ENCODE measurements around the gene FSTL4.

The FSTL4 gene

DNA sequence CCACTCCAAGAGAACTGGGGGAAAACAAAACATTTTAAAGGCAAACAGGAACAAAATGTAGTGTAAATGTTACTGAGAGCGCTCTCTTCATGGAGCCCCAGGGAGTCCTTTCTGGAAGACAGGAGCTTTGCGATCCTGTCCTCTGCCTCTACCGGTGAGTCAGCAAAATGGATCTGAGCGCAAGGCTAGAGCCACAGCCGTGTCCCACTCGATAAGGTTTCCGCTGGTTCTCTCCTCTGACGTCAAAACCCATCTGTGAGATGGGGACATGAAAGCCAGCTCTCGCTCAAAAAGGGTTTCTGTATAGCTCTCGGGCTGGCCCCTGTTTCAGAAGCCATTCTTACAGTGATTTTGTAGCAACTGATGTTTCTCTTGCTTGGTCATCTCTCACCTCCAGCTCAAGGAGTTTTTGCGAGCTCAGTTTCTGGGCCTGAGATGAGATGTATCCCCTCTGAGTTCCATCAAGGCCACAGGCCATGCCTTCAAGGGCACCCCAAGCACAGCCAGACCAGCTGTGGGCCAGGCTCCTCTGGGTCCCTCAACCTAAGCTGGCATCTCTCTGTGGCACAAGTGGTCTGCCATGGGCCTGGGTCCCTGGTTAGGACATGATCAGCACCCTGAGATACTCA, 101.6 kb downstream of the FSTL4 start:
- peak; percentile 28 for DNase-seq

DNA sequence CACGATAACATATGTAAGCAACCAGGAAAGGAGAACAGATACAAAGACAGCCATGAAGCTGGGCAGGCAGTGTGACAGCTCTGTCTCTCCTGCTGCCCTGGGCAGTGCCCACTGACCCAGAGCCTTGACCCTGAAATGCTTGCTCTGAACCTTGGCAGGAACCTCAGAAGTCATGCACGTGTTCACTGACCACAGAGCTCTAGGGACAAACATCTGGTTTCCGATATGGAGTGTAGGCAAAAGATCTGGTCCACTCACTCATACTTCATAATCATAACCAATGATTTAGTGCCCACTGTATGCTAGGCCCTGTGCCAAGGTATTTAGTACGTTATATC, 102.6 kb downstream of the FSTL4 start:
- DNase-seq = peak; percentile 33

DNA sequence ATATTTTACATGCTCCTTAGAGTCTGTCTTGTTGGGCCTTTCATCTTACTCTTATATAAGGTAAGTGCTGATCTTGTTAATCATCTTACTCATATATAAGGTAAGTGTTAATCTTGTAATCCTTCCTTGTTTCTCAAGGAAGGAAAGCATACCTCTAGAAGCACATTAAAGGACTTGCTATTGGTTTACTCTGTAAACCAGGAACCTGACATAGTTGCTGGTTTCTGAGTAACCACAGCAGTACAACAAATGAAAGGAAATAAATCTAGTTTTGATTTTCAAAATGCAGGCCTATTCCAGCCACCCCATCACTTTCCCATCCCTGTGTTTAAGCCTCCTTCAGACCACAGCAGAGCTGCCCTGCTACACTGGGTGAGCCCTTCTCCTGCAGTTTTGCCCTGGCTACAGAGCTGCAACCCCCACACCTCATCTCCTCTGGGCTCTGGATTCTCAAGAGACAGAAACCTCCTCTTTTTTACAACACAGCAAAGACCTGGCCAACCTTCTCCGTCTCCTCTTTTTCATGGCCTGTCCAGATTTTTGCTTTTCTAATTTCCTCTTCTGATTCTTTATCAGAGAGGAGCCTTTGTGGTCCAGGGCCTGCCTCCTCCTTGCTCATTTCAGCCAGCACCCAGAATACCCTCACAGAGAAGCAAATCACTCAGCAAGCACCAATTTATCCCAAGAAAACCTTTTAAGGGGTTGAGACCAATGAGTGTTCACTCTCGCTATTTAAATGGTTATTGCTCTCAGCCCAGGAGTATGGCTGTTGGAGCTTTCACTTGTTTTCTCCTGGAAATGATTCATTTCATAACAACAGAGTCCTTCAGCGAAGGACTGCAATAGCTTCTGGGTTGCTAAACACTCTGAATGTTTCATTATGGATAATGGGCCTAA, 103.2 kb downstream of the FSTL4 start:
- peak; percentile 26 for DNase-seq

DNA sequence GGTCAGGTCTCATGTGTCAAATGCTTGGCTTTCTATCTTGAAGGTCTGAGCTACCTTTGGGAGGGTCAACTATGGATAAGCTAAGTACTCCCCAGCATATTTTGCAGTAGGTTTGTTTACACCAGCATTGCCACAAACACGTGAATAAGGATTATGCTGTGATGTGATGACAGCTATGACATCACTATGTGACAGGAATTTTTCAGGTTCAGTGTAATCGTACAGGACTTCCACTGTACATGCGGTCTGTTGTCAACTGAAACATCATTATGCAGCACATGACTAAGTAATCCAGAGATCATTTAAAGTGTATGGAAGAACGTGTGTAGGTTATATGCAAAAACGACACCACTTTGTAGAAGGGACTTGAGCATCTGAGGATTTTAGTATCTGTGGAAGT, 104.0 kb downstream of the FSTL4 start:
- DNase-seq = no peak

DNA sequence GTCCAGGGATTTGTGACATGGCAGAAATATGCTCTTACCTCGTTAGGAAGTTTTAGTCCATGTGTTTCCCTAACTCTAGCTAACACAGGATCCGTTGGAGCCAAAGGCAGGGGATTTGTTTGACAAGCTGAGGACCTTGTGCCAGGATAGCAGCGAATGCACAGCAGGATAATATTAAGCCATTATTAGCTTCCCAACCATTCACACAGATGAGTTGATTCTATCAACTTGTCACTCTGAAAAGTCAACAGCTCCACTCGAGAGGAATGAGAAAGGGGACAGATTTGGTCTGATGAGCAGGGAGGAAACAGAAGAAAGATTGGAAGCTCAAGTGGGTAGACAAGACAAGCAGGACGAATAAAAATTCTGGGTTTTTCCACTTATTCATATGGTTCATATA, 106.2 kb downstream of the FSTL4 start:
- DNase-seq = no peak

DNA sequence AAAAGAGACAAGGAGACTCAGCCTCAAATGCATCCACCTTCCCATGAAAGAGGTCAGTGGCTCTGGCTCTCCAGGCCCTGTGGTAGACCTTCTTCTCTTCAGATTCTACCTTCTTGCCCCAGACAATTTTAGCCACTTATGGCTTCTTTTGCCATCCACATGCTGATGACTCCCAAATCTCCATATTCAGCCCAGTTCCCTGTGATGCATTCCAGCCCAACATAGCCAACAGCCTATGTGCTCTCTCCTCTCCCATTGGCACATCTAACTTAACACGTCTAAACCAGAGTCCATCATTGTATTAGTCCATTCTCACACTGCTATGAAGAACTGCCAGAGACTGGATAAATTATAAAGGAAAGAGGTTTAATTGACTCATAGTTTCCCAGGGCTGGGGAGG, 108.8 kb downstream of the FSTL4 start:
- no peak for DNase-seq

DNA sequence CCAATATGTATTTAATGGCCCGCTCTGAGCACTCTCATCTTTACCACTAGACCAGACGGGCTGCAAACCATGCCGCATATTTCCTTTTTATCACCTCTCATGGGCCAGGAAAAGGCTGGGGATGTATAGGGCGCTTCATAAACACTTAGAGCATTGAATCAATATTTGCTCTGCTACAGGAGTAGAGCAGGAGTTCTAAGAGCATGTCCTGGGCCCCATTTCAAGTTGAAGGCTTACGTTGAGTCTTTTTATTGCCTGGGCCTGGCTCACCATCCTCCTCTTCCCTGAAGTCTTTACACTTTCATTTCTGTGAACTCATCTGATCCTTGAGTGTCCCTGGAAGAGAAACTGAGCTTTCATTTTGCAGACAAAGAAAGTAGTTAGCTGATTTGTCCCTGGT, 112.4 kb downstream of the FSTL4 start:
- no peak for DNase-seq

DNA sequence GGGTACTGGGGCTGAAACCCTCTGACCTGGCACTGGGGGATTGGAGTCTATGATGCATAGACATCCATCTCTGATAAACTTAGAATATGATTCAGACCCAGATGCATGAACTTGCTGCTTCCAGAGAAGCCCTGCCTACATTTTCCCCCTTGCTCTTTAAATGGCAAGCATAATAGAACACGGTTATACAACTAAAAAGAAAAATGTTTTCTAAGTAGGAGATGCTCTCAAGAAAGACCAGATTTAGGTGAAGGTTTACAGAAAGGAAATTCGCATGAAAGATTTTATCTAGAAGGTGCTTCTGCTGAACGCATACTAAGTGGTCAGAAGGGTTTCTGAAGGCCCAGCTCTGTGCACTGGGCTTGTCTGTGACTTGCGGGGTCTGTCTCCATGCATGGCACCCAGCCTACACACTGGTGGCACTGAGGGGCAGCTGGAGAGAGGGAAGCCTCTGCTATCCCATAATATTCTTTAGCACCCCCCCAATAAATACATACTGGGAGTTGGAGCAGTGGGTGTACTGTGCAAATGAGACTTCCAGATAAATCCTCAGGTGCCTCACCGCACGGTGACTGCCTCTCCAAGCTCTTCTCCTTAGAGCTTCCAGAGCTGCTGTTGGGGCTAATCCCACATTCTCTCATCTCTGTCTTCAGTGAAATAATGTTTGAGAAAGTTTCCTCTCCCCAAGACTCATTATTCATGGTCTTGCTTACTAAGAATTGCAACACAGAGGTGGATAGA, 114.6 kb downstream of the FSTL4 start:
- peak; percentile 11 for DNase-seq

DNA sequence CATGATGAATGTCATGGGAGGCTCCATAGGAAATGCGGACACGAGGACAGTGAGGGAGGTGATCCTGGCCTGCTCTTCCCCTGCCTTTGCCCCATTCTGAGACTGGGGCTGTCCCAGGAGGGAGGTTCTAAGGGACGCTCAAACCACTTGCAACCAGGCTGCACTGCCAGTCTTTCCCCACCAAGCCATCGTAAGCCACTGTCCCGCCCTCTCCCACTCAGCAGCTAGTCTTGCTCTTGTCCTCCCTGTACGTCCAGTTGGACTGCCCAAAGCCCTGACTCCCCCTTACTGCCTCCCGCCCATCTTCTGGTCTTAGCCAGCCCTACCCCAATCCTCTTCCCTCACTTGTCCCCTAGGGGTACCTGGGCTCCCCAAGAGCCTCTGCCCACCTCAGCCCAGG, 115.7 kb downstream of the FSTL4 start:
- peak; percentile 47 for DNase-seq

DNA sequence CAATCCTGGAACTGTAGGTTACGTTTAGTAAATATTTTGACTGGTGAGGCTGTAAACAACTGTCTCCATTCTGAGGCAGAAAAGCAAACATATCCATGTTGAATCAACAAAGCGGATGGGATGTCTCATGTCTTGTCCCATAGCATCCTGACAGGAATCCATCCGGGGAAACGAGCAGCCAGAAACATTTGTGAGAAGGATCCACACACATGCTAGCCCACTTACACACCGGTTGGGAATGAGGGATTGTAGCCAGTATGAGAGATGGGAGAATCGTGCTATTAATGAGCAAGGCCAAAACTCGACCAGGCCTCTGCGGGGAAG, 117.5 kb downstream of the FSTL4 start:
- peak; percentile 7 for DNase-seq

DNA sequence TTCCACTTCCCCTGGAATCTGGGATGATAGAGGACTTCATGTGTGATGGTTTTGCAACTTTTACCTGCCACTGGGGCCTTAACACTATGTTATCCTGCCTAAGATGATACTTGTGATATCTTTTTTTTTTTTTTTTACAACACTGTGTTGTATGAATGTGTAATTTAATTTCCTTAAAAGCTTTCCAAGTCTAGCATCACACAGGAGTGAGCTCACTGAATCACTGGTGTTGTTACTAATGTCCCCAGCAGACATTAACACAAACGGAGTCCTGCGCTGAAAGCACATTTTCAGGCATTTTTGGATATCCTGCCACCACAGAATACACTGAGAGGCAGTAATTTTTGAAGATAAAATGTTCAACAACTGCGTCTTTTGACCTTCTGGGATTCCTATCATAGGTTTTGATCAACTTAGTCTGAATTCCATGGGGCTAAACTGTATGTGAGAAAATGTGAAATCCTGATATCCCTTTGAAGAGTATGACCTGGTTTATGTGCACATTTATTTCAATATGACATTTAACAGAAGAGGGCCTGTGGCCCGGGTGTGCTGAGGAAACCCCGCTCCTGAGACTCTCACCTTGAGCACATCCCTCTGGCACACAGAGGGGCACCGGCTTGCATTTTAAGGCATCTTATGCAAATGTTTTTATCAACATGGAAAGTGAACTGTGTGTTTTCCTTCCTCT, 118.0 kb downstream of the FSTL4 start:
- peak; percentile 19 for DNase-seq

DNA sequence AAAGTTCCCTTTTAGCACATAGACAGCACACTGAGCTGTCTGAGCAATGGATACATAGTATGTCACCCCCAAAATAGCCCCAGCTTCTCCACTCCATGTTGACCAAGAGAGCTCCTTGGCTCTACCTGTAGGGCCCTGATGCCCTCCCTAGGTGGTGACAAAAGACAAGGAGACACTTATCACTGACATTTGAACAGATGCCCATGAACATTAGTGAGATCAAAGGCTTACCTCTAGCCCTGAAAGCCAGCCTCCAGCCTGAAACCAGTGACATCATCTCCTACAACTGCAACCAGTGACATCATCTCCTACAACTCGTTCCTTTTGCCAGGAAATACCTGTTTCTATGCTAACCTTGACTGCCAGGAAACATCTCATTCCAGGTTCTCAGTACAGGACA, 122.7 kb downstream of the FSTL4 start:
- peak; percentile 43 for DNase-seq

DNA sequence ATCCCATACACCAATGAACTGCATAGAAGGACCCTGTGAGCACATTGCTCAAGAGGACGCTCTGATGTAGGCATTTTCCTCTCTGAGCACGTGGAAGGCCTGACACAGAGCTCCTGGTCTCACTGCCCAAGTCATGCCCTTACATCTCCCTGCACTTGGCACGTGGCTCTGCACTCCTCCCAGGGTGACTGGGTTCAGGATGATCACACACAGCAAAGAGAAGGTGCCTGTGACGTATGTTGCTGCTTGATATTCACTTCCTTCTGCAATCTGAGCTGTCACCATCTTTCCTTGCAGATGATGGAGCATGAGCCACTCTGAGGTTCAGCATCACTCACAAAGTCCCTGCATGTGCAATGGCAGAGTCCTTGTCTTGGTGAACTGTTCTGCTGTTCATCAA, 125.2 kb downstream of the FSTL4 start:
- no peak for DNase-seq

DNA sequence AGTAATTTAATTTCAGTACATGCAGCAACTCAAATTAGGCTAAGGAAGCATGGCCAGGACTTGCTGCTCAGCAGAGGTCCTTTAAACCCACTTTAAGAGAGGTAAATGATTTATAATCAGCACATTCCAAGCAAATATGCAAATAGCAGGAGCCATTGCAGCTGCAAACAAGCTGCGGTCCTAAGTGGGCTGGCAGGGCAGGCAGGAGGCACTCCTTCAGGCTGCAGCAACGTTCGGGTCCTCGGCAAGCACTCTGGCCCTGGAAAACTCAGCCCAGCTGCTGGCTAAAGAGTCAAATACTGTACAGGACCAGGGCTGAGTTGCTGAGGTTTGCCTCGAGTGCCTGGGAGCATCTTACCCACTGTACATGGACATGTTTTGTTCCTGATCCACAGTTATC, 126.9 kb downstream of the FSTL4 start:
- DNase-seq = no peak

DNA sequence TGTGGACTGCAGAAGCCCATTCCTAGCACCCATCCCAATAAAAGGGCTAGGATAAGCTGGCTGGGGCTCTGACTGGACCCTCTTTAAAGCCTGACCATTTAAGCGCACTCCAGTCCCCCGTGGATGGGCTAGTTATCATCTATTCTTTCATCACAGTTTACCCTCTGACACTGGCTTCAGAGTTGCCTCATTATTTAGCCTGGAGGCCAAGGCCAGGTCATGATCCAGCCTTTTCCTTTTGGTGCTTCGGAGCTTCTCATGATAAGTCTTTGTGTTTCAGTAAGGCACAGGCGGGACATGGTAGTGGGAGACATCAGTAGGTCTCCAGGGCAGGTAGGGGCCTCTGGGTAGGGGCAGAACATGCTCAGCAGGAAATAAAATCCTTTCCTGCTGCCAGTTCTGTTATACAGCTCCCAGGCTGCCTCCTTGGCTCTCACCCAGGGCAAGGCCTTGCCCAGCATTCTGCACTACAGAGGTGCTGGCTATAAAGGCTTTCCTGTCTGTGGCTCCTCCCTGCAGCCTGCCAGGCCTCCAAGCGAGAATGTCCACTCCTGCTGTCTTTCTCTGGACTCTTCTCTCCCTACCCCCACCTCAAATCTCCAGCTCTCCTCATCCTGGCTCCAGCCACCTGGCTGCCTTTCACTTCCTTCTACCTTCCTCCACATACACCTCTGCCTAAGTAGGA, 128.8 kb downstream of the FSTL4 start:
- peak; percentile 28 for DNase-seq

DNA sequence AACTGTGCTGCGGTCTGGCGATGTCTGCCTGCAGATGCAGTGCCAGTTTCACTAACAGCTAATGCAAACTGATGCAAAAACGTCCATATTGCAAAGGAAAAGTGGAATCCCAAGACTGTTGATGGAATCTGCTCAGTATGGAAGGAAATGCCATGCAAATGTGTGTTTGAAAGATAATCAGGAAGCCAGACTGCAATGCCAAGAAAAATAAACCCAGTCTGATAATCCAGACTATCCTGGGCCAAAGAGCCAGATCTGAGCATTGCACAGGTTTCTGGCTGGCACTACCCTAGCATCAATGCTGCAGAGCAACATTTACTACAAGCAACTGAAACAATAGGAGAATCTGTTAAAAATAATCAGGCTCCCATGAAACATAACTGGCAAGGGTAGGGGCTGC, 130.3 kb downstream of the FSTL4 start:
- DNase-seq = peak; percentile 5

DNA sequence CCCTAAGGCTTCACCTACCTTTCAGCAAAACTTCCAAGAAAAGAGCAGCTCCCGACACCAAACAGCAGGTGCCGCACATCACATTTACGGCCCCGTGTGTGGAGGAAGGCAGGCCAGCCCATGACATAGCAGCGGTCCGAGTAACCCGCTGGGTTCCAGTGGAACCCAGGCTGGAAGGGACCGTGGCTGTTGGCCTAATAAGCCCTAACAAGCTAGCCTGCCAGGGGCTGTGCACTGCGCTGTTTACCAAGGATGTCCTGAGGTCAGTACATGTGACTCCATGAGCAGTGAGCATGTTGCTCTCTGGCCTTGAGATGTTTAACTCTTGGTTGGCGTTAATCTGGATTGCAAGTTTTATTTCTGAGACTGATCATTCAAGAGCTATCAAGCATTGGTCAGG, 131.5 kb downstream of the FSTL4 start:
- DNase-seq = peak; percentile 21

DNA sequence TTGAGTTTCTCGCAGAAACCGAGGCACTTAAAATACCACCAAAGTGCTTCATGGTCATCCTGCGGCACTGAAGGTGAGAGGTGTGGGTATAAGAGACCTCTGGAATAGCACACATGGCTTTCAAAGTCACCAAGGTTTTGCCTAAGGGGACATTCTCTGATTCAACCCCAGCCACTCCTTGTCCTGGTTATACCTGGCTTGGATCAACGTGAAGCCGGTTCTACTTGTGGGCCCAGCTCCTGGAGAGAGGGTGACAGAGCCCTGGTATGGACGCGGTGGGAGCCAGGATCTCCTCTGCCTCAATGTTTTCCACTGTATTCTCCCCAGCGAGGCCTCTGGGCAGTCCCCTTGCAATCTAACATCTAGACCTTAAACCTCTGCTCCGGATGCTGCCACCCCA, 132.0 kb downstream of the FSTL4 start:
- peak; percentile 13 for DNase-seq

DNA sequence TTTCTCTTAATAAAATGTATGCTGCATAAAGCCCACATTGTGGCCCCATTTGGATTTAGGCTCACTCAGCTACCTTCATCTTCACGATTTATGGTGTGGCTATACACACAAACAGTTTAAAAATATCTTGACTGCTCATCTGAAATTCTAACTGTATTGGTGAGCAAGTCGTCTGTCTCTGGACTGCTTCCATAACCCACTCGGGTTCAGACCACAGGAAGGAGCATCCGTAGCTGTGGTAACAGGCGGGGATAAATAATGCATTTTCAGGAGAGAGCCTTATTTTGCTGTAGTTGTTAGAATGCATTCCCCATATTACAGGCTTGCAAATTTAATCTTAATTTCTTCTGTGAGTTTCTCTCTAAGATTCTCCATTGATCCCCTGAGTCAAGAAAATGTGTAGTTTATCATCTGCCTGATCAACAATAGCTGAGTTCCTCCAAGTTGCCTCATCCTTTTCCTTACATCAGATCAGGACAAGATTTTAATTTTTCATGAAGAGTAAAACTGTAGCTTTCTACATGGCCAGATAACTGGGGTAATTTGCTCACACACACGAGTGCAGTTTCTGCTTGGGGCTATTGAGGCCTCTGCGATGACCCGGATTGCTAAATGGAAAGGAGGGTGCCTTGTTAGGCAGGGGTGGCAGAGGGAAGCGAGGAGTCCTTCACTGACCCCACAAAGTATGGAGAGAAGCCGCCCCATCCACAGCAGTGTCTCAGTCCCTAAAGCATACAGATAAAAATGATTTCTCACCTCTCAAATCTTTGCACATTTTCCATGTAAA, 133.9 kb downstream of the FSTL4 start:
- peak; percentile 5 for DNase-seq

DNA sequence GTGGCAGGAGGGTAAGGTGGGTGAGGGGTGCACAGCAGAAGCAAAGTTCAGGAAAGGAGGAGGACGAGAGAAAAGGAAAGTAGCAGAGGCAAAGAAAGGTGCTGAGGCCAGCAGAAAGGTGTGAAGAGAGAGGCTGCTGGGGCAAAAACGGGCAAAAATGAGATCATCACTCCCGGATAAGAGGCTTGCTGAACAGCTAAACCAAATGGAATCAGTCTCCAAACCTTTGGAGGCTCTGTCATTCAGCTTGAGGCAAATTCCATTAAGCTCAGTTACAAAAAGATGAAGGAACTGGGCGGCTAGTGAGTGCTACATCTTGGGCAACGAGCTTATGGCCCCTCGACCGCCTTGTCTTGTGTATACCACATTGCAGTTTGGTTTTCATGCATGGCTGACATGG, 136.4 kb downstream of the FSTL4 start:
- DNase-seq = no peak

DNA sequence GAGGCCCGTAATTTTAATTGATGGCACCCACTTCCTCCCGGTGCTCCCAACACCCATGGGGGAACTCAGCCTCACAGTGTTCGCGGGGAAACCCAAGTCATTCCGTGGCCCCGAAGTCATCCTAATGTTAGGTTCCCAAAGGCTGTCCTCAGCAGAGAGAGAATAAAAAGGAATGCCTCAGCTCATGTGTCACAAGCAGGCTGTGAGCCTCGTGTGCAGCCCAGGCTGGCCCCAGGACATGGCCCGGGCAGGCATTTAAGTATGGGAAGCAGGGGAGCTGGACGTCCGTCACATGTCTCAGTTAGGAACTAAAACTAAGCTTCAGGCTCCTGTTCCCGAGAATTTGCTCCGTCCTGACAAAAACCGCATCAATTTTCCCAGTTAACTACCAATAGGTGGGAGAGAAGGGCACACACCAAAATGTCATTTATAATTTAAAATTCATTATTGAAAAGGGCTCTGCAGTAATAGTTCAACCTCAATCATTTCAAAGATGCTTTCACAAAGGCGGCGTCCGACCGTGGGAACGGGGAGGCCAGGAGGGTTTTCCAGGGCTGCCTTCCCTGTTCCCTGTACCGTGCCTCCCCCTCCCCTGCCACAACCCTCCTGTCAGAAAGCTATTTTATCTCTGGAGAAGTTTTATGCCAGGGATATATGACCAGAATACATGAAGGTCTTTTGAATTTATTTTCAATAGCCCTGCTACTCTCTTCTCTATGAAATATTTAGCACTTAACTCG, 137.3 kb downstream of the FSTL4 start:
- DNase-seq = no peak

Measured in activated CD8-positive, alpha-beta memory T cell treated with anti-CD3 and anti-CD28 coated beads for 24 hours (primary cell).